GM18508 (cell line): ENCODE measurements around the gene PPP4R4.
A peak's percentile ranks its signal among the peaks of the same experiment; 100 is the strongest.

Experiments used
- ATAC-seq: cut with Tn5 transposase; IDR thresholded peaks from one replicate; pipeline ENCODE4 v1.9.1; 2021; ENCODE audit warnings: moderate number of reproducible peaks; ENCODE audit not compliant: insufficient read depth, unreplicated experiment

PPP4R4 gene, protein sequence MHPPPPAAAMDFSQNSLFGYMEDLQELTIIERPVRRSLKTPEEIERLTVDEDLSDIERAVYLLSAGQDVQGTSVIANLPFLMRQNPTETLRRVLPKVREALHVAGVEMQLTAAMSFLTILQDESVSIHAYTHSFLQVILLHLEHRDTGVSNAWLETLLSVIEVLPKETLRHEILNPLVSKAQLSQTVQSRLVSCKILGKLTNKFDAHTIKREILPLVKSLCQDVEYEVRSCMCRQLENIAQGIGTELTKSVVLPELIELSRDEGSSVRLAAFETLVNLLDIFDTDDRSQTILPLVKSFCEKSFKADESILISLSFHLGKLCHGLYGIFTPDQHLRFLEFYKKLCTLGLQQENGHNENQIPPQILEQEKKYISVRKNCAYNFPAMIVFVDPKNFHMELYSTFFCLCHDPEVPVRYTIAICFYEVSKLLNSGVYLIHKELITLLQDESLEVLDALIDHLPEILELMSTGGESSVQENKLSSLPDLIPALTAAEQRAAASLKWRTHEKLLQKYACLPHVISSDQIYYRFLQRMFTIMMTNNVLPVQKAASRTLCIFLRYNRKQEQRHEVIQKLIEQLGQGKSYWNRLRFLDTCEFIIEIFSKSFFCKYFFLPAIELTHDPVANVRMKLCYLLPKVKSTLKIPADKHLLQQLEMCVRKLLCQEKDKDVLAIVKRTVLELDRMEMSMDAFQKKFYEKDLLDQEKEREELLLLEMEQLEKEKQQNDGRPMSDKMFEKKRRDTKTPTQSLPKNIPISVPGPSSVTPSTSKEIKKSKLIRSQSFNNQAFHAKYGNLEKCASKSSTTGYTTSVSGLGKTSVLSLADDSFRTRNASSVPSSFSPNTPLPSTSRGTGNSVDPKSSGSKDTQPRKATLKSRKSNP

DNA sequence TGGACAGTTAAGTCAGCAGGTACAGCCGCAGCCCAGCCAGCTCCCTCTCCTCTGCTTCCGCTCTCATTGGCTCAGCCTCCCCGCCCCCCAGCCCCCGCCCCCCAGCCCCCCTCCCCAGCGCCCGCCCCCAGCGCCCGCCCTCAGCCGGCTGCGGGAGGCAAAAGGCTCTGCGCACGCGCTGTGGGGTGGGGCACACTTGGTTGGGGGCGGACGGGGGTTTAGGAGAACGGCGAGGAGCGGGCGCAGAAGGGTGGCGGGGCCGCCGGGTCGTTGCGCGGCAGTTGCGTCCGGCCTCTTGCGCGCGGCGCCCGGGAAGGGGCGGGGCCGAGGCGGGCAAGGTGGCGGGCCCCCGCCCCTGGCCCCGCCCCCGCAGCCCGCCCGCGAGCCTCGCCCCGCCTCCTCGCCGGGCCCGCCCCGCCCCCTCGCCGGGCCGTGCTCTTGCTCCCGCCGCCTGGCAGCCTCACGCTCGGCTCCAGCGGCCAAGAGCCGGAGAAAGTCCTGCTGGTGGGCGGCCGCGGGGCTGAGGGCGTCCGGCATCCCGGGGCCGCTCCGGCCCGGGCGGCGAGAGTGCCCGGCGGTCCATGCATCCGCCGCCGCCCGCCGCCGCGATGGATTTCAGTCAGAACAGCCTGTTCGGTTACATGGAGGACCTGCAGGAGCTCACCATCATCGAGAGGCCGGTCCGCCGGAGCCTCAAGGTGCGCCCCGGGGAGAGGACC is at the start of gene PPP4R4:
TSS of gene PPP4R4 (plus strand) at position 438 of the 719 bp plus-strand sequence. CDS start at position 582, 144 bp downstream.
- no peak for ATAC-seq

DNA sequence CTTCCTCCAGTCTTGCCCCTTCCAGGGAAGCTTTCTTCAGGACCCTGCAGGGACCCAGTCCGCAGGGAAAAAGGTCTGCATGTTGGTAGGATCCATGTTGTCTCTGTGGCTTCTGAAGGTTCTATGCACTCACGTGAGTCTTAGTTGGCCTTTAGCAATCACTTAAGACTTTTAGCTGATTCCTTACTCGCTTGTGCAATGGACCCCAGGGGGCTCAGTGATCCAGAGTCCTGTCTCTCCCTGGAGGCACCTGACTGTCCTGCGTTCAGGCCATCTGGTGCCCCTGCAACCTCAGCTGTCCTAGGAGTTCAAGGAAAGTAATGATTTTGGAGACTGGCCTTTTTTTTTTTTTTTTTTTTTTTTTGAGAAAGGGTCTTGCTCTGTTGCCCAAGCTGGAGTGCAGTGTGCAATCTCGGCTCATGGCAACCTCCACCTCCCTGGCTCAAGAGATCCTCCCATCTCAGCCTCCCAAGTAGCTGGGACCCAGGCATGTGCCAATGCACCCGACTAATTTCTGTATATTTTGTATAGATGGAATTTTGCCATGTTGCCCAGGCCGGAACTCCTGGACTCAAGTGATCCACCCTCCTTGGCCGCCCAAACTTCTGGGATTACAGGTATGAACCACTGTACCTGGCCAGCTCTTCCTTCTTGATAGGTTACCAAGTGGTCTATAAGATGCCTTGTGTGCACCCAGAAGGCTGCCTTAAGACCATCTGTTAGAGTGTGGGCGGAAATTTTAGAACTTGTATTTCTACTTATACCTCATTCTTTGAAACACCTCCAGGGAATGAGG is 49.3 kb upstream of the PPP4R4 start:
- no peak for ATAC-seq

DNA sequence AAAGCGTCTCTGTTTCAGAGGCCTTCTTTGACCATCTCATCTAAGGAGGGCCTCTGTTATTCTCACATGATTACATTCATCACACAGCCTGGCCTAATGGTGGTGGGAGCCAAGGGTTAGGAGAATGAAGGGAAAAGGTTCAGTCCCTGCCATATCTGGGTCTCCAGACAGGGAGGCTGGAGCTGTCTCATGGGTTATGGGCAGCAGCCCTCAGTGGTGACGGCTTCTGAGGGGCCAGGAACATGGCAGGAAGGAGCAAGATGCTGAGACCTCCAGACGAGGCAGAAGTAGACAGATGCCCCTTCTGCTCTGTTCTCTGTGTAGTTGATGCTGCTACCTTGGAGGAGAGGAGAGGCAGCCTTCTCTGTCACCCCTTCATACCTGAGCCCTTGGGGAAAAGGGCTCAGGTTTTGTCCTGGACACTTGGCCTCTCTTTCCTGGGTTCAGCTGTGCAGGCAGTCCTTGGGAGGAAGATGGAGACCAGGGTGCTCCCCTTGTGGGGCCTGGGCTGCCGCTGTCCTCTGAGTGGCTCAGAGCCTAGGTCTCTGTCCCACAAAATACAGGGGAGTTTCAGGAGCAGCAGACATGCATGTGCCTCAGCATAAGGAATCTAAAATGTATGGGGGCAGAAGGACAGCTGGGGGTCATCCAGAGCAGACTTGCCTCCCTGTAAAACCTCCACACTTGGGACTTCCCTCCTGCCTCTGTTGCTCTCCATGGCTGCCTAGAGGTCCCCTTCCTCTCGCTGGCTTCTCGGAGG is 48.3 kb upstream of the PPP4R4 start:
- ATAC-seq, result no peak

DNA sequence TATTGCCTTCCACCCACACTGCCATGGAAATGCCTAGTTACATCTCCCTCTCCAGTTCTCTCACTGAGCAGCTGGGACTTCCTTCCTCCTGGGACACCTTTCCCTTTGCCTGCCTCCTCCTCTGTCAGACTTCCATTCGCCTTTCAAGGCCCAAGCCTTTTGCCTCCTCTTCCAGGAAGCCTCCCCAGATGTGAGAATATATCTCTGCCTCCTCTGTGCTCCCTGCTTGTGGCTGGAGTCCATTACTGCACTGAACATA is 47.8 kb upstream of the PPP4R4 start:
- ATAC-seq, result no peak

DNA sequence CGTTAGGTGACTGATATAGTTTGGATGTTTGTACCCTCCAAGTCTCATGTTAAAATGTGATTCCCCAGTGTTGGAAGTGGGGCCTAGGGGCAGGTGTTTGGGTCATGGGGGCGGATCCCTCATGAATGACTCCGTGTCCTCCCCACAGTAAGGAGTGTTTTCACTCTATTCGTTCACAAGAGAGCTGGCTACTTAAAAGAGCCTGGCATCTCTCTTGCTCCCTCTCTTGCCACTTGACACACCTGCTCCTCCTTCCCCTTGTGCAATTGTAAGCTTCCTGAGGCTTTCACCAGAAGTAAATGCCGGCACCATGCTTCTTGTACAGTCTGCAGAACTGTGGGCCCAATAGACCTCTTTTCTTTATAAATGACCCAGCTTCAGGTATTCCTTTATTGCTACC is 47.3 kb upstream of the PPP4R4 start:
- ATAC-seq, result no peak

DNA sequence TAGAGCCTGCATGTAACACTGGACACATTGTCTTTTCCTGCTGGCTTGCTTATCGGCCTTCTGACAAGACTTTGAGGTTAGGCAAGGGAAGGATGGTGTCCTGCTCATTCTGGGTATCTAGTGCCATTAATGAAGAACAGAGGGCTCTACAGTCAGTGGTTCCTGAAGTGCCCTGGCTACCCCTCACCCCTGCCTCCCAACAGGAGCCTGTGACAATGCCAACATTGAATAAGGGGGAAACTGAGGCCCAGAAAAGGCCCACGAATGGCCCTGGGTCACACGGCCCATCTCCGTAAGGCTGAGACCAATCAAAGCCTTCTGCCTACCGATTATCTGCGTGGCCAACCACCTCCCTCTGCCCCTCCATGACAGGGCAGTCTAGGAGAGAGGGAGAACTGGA is 46.8 kb upstream of the PPP4R4 start:
- no peak for ATAC-seq

DNA sequence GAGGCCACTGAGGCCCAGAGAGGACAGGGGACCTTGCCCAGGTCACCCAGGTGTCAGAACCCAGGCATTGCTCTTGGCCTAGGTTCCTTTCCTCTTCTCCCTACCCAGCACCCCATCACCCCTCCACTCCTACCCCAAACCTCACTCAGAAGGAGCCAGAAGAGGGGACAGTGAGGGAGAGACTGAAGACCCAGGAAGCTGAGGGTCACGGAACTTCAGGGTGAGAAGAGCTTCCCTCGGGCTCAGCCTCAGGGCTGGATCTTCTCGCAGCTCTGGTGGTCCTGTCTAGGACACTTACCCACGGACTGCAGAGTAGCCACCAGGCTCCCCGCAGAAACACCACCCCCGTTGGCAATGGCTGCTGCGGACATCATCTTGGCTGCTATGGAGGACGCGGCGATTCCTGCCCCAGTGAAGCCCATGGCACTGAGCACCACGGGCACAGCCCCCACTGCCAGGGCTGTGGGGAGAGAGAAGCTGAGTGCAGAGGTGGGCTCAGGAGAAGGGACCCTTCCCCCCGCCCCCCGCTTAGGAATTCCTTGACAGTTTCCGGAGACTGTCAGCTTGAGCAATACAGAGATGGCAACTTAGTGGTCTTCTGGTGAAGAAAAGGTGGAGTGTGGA is 45.8 kb upstream of the PPP4R4 start:
- ATAC-seq, result no peak

DNA sequence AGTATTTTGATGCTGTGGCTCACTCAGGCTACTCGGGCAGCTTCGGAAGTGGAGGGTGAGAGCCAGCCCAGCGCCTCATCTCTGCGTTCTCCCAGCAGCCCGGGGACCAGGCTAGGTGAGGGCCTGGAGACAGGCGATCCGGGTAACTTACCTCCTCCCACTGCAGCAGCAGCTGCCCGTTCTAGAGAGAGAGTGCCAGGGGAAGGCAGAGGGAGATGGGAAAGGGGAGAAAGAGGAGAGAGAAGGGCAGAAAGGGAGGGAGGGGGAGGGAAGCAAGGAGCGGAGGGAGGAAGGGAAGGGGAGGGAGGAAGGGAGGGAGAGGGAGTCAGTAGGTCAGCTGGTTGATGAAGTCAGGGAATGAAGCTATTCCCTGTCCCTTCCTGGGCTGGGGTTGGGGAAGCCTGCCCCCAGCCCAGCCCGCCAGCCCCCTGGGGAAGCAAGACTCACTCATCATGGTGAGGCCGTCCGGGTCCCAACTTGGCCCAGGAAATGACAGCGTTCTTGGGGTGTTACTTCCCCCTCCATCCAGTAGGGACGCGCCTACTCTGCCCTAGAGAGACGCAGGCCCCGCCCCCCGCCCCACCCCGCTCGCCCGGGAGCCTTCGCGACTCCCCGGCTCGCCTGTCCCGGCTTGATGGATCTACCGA is 44.9 kb upstream of the PPP4R4 start, which contains the start of gene IFI27L2:
TSS of gene IFI27L2 (minus strand) at position 494 of the 647 bp plus-strand sequence. CDS start at position 454, 40 bp downstream.
- ATAC-seq, result peak; percentile 71

DNA sequence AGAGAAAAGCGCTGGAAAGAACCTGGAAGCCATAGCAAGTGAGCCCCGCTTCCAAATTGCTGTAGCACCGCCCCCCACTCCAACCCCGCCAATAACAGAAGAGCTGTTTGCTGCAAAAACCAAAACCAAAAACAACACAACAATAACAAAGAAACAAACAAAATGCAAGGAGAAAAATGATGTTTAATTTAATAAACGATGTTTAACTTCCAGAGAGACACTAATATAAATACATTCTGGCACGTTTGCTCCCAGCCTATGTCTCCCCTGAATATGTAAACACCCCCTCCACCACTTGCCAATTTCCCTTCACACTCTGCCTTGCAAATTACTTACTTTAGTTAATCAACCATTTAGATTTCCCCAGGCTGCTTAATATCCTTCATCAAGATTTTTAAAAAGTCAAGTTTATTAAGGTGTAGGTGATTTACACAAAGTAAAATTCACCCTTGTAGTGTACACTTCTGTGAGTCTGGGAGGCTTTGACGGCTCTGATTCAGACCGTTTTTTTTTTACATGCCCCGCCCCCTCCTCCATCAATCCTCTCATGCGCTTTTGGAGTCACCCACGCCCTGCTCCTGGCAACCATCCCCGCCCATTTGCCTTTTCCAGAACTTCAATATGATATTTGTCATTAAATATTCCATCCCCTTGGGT is 44.2 kb upstream of the PPP4R4 start:
- ATAC-seq, result no peak

DNA sequence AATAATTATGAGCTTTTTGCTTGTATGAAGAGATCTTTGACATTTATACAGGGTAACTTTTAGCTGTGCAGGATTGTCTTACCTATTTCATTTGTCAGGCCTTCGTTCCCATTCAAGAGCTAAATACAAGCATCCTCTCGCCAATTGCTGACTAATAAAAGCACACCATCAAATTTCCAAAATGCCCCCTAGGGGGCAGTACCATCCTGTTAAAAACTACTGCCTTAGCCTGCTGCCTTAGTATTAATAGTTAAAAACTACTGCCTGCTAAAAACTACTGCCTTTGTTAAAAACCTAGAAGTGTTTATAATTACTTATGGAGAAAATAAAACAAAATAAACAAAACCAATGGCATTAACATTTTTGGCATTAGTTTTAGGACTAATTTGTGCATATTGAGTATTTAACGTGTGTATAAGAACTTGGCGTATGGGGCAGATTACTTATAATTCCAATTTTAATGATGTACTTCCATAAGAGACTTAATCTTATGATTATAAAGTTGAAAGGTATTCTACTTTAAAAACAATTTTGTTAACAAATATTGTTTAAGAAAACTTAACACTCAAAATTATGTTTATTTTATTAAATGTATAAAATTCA is 41.7 kb upstream of the PPP4R4 start:
- no peak for ATAC-seq

DNA sequence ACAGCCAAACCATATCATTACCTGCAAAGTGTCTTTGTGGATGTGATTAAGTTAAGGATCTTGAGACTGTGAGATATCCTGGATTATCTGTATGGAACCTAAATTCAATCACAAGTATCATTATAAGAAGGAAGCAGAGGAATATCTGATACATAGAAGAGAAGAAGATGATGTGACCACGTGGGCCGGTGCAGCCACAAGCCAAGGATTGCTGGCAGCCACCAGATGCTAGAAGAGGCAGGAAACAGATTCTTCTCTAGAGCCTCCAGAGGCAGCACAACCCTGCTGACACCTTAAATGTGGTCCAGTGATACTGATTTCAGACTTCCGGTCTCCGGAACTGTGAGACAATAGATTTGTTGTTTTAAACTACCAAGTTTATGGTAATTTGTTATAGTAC is 38.6 kb upstream of the PPP4R4 start:
- no peak for ATAC-seq

DNA sequence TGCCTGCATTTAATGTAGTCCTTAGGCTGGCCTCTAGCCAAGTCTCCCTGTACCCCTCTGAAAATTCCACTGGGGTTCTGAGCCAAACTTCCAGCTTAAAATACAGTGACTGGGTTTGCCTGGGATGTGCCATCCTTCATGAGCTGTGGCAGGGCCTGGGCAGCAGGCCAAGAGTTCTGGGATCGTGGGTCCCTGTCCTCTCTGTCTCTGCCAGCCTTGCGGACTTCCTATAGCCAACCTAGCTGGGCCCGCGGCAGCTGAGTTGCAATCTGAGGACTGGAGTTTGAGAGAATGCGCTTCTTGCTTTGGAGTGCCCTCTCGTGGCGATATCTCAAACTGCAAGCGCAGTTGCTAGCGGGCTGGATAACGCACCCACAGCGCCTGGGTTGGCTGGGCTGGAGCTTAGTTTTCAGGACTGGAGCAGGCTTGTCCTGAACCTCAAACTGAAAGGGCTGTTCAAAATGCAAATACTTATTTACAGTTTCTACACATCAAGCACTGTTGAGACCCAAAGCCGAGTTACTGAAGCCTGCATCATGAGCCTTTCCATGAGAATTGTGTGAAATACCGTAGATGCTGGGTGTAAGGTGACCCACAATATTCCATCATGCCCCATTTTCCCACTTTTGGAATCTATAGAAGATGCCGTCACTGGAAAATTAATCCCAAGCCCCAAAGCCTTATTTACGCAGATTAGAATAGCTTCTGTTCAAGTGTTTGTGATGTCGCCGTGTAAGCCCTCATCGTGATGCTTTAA is 37.4 kb upstream of the PPP4R4 start:
- no peak for ATAC-seq

DNA sequence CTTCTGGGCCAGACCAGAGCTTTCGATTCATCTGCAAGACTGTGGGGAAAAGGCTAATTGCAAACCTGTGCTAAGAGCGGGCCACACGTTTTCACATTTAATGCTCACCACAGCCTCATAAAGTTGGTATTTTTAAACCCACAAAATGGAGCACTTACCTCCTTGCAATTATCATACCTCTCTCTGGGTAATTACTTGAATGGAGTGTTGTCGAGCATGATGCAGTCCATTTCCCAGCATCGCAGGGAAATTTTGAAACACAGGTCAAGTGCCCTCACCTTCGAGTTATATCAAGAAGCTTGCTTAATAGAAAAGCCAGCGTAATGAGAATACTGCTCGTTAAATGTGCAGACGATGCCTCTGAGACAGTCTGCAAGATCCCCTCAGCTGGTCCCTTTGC is 35.9 kb upstream of the PPP4R4 start:
- ATAC-seq, result no peak

DNA sequence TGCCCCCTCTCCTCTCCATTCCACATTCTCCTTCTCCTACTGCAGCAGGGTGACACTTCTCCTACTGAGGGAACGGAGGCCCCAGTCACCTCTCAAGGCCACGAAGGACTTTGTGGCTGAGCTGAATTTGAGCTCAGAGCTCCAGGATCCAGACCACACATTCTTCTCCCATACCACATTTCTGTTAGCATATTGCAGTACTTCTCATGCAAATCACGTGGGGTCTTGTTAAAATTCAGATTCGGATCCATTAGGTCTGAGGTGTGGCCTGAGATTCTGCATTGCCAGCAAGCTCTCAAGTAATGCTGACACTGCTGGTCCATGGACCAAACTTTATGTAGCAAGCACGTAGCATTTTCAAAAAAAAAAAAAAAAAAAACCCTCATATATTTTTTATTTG is 35.1 kb upstream of the PPP4R4 start:
- no peak for ATAC-seq

DNA sequence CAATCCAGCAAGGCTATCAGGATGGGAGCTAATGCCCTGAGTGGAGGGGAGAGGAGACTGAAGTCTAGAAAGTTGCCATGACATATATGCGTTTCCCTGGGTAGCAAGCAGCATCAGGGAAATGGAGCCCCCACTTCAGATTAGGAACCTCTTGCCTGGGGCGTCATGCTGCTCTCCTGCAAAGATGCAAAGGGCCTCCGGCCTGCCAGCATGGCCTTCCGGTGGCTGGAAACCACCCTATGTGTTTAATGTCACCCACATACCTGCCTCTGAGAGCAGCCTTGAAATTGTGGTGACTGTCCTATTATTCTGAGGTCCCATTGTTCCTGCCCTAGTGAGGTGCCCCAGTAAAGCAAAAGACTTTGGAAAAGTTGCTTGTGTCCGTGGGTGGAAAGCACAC is 34.7 kb upstream of the PPP4R4 start:
- no peak for ATAC-seq

DNA sequence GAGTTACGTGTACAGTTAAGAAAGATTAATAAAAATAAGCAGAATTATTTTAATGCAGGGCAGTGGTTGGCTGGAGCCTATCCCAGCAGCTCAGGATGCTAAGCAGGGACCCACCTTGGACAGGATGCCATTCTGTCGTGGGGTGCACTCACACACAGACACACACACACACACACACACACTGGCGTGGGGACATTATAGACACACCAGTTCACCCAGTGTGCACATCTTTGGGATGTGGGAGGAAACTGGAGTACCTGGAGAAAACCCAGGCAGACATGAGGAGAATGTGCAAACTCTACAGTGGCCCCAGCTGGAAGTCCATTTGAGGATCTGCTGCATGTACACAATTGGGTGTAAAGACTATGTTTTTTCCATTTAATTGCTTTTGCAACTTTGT is 31.9 kb upstream of the PPP4R4 start:
- no peak for ATAC-seq

DNA sequence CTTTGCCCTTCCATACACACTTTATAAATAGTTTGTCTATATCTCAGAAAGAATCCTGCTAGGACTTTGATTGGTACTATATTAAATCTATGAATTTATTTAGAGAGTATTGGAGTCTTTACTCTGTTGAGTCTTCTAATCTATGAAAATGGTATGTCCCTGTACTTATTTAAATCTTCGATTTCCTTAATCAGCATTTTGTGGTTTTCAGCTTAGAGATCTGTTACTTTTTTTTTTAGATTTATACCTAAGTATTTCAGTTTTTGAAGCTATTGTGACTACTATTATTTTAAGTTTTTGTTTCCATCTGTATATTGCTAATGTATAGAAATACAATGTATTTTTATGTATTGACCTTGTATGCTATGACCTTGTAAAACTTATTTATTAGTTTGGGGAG is 31.3 kb upstream of the PPP4R4 start:
- ATAC-seq, result no peak
